K562 (cell line): Measurements from ENCODE around the gene SMC1A. TPM values are rescaled to one million over a fixed set of nuclear protein-coding genes. Genes with fewer than 3 reads are reported as not detected.

ENCODE experiments used
- EZH2 ChIP-seq: IDR thresholded peaks from 2 replicates; pipeline ENCODE4 v1.6.1; 2012; ENCODE audit warnings: low read depth, mild to moderate bottlenecking, inconsistent platforms, low read length, borderline replicate concordance
- HLTF ChIP-seq: fragments of 450-650 bp; IDR thresholded peaks from 2 replicates; pipeline ENCODE4 v1.6.1; 2016
- HSF4 ChIP-seq: fragments of 250-450 bp; sonication (Bioruptor Pico); IDR thresholded peaks from 2 replicates; pipeline ENCODE4 v2.1.2; 2022; ENCODE audit warnings: mild to moderate bottlenecking, moderate library complexity, borderline replicate concordance
- JUNB ChIP-seq: fragments of 450-650 bp; formaldehyde crosslinking; conservative IDR thresholded peaks from 2 replicates; pipeline ENCODE4 v1.4.0; 2020; ENCODE audit warnings: mild to moderate bottlenecking
- KLF6 ChIP-seq: fragments of 250-450 bp; sonication (Bioruptor Pico); IDR thresholded peaks from 2 replicates; pipeline ENCODE4 v1.4.0; 2020; ENCODE audit warnings: mild to moderate bottlenecking, moderate library complexity, borderline replicate concordance
- RB1 ChIP-seq: fragments of 450-650 bp; IDR thresholded peaks from 2 replicates; pipeline ENCODE4 v1.6.1; 2017; ENCODE audit warnings: low read depth, mild to moderate bottlenecking
- RCOR1 ChIP-seq, 2 experiments: IDR thresholded peaks; 2 replicates each; pipeline ENCODE4 v1.6.1; 2012; ENCODE audit warnings: low read depth in 2 of 2, low read length in 2 of 2, borderline replicate concordance in 1 of 2, improper control_type of control experiment in 1 of 2
- SMAD2 ChIP-seq: fragments of 150-350 bp; IDR thresholded peaks from 2 replicates; pipeline ENCODE4 v1.6.1; 2014; ENCODE audit warnings: low read depth, mild to moderate bottlenecking, low read length
- STAG1 ChIP-seq: sonication (generic); formaldehyde crosslinking; IDR thresholded peaks from 2 replicates; pipeline ENCODE4 v1.5.0; 2020; ENCODE audit warnings: missing genetic modification reagents, borderline replicate concordance
- TEAD4 ChIP-seq, 2 experiments: sonication (generic) in 1 of 2; formaldehyde crosslinking in 1 of 2; IDR thresholded peaks; 2 replicates each; pipeline versions ENCODE4 v1.6.1 to v1.8.0; 2012 to 2022; ENCODE audit warnings: borderline replicate concordance in 1 of 2, inconsistent platforms in 1 of 2, low read length in 1 of 2, mild to moderate bottlenecking in 1 of 2, missing genetic modification reagents in 1 of 2
- TRIM24 ChIP-seq, 2 experiments: fragments of 450-650 bp; IDR thresholded peaks; 2 replicates each; pipeline ENCODE4 v1.6.1; 2016
- ZFP1 ChIP-seq: fragments of 450-650 bp; formaldehyde crosslinking; IDR thresholded peaks from 2 replicates; pipeline ENCODE4 v1.4.0; 2020; ENCODE audit warnings: mild to moderate bottlenecking, mixed read lengths
- ZNF551 ChIP-seq: fragments of 250-450 bp; sonication (Bioruptor Pico); IDR thresholded peaks from 2 replicates; pipeline ENCODE4 v1.5.0; 2021; ENCODE audit warnings: mild to moderate bottlenecking, moderate library complexity
- polyA plus RNA-seq, 8 experiments: library from polyadenylated mRNA; depleted of rRNA in 4 of 8; stranded (reverse) in 5 of 8; unstranded in 3 of 8; fragments of >200 nt; fragmentation: Nextera tagmentation in 2 of 8; fragmentation: Illumina TruSeq in 1 of 8; extraction: Ambion mirVana in 2 of 8; extraction: Trizol in 1 of 8; gene quantifications; 2 replicates each; pipeline versions ENCODE4 v1.2.1 to v1.2.3, GENCODE V29; 2011 to 2014; ENCODE audit warnings: inconsistent platforms in 1 of 8, missing spikeins in 1 of 8
- total RNA-seq, 7 experiments: library from RNA; depleted of rRNA in 6 of 7; stranded (reverse); fragments of >200 nt in 6 of 7; fragmentation: Illumina TruSeq in 2 of 7; extraction: Trizol in 2 of 7; gene quantifications; 2 replicates each; pipeline versions ENCODE4 v1.2.1 to v1.2.3, GENCODE V29; 2011 to 2021; ENCODE audit warnings: low replicate concordance in 1 of 7
- TF ChIP-seq, protein P1 (sequence below), 2 experiments: IDR thresholded peaks; 2 replicates each; pipeline ENCODE4 v1.6.1; 2012; ENCODE audit warnings: improper control_type of control experiment in 2 of 2, low read depth in 2 of 2, low read length in 2 of 2, borderline replicate concordance in 1 of 2
- TF ChIP-seq, protein P2 (sequence below): fragments of 250-450 bp; sonication (Bioruptor Pico); IDR thresholded peaks from 2 replicates; pipeline ENCODE4 v1.4.0; 2020; ENCODE audit warnings: mild to moderate bottlenecking, moderate library complexity, borderline replicate concordance
- TF ChIP-seq, protein P3 (sequence below): fragments of 250-450 bp; sonication (Bioruptor Pico); IDR thresholded peaks from 2 replicates; pipeline ENCODE4 v1.8.0; 2021; ENCODE audit warnings: mild to moderate bottlenecking, moderate library complexity
- TF ChIP-seq, protein P4 (sequence below): IDR thresholded peaks from 3 replicates; pipeline ENCODE4 v1.6.1; 2011; ENCODE audit warnings: borderline replicate concordance, mild to moderate bottlenecking, moderate library complexity; ENCODE audit not compliant: insufficient read length; ENCODE audit errors: extremely low read depth

SMC1A gene
- total and polyA plus RNA-seq, 9 of the 15 experiments (the other 6 are each of a cell fraction or from before 2014, with no cell fraction given), result 28.5 to 126 (median 71.2) TPM

DNA sequence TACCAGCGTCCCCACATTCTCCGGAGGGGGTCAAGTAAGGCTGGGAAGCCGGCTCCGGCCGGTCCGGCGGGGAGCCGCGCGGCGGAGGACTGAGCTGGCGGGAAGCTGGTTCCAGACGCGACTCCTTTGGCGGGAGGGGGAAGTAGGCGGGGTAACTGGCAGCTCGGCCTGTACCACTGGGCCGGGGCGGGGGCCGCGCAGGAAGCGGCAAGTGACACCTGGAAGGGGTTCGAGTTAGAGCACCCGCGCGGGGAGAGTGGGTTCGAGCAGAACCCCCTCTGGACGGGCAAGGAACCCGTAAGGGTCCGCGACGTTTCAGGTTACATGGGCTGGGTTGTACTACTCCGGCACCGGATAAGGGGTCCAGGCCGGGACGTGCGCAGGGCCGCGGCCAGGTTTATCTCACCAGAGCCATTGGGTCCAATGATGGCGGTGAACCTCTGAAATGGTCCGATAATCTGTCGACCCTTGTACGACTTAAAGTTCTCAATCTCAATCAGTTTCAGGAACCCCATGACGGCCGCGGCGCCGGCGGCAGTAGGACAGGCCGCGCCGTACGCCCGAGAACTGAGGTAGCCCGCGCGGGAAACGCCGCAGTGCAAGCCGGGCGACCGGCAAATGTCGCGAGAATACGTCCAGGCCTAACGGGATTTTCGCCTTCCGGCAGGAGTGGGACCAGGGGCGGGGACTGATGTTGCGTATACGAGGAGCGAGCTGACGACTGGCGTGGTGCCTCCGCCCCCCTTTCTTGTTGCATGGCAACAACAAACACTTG lies at the start of gene SMC1A (continued):
- TF ChIP-seq TRIM24 (IDR thresholded peaks at IDR 0.05), result peak in 1 of 2 experiments; percentile 37; a peak in 2 of 4 replicates
- TF ChIP-seq JUNB (CRISPR knock-in tag), result no peak
- 0 out of 2 replicates have a peak, but pooled peaks have one; percentile 20 for TF ChIP-seq STAG1
- TF ChIP-seq ZFP1, result no peak
- TF ChIP-seq EZH2, result no peak
- TF ChIP-seq TEAD4 (IDR thresholded peaks at IDR 0.05; ENCODE audit: low read length), result peak; percentile 25; the same call in 1 of the 2 replicates
- TF ChIP-seq TEAD4 (CRISPR knock-in tag; IDR thresholded peaks at IDR 0.05; ENCODE audit: borderline replicate concordance), result no peak
- TF ChIP-seq, protein P1, sequence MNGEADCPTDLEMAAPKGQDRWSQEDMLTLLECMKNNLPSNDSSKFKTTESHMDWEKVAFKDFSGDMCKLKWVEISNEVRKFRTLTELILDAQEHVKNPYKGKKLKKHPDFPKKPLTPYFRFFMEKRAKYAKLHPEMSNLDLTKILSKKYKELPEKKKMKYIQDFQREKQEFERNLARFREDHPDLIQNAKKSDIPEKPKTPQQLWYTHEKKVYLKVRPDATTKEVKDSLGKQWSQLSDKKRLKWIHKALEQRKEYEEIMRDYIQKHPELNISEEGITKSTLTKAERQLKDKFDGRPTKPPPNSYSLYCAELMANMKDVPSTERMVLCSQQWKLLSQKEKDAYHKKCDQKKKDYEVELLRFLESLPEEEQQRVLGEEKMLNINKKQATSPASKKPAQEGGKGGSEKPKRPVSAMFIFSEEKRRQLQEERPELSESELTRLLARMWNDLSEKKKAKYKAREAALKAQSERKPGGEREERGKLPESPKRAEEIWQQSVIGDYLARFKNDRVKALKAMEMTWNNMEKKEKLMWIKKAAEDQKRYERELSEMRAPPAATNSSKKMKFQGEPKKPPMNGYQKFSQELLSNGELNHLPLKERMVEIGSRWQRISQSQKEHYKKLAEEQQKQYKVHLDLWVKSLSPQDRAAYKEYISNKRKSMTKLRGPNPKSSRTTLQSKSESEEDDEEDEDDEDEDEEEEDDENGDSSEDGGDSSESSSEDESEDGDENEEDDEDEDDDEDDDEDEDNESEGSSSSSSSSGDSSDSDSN (IDR thresholded peaks at IDR 0.05; ENCODE audit: borderline replicate concordance in 1 of 2, low read depth in 2 of 2, low read length in 2 of 2), result peak in 1 of 2 experiments; percentile 69; a peak in 1 of 4 replicates
- TF ChIP-seq, protein P2, sequence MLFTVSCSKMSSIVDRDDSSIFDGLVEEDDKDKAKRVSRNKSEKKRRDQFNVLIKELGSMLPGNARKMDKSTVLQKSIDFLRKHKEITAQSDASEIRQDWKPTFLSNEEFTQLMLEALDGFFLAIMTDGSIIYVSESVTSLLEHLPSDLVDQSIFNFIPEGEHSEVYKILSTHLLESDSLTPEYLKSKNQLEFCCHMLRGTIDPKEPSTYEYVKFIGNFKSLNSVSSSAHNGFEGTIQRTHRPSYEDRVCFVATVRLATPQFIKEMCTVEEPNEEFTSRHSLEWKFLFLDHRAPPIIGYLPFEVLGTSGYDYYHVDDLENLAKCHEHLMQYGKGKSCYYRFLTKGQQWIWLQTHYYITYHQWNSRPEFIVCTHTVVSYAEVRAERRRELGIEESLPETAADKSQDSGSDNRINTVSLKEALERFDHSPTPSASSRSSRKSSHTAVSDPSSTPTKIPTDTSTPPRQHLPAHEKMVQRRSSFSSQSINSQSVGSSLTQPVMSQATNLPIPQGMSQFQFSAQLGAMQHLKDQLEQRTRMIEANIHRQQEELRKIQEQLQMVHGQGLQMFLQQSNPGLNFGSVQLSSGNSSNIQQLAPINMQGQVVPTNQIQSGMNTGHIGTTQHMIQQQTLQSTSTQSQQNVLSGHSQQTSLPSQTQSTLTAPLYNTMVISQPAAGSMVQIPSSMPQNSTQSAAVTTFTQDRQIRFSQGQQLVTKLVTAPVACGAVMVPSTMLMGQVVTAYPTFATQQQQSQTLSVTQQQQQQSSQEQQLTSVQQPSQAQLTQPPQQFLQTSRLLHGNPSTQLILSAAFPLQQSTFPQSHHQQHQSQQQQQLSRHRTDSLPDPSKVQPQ, result no peak
- no peak for TF ChIP-seq HSF4 (CRISPR knock-in tag)
- TF ChIP-seq, protein P3, sequence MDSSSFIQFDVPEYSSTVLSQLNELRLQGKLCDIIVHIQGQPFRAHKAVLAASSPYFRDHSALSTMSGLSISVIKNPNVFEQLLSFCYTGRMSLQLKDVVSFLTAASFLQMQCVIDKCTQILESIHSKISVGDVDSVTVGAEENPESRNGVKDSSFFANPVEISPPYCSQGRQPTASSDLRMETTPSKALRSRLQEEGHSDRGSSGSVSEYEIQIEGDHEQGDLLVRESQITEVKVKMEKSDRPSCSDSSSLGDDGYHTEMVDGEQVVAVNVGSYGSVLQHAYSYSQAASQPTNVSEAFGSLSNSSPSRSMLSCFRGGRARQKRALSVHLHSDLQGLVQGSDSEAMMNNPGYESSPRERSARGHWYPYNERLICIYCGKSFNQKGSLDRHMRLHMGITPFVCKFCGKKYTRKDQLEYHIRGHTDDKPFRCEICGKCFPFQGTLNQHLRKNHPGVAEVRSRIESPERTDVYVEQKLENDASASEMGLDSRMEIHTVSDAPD, result no peak
- TF ChIP-seq KLF6 (CRISPR knock-in tag), result no peak
- TF ChIP-seq, protein P4, sequence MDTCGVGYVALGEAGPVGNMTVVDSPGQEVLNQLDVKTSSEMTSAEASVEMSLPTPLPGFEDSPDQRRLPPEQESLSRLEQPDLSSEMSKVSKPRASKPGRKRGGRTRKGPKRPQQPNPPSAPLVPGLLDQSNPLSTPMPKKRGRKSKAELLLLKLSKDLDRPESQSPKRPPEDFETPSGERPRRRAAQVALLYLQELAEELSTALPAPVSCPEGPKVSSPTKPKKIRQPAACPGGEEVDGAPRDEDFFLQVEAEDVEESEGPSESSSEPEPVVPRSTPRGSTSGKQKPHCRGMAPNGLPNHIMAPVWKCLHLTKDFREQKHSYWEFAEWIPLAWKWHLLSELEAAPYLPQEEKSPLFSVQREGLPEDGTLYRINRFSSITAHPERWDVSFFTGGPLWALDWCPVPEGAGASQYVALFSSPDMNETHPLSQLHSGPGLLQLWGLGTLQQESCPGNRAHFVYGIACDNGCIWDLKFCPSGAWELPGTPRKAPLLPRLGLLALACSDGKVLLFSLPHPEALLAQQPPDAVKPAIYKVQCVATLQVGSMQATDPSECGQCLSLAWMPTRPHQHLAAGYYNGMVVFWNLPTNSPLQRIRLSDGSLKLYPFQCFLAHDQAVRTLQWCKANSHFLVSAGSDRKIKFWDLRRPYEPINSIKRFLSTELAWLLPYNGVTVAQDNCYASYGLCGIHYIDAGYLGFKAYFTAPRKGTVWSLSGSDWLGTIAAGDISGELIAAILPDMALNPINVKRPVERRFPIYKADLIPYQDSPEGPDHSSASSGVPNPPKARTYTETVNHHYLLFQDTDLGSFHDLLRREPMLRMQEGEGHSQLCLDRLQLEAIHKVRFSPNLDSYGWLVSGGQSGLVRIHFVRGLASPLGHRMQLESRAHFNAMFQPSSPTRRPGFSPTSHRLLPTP, result no peak
- TF ChIP-seq ZNF551 (CRISPR knock-in tag), result no peak
- TF ChIP-seq RCOR1 (IDR thresholded peaks at IDR 0.05; ENCODE audit: borderline replicate concordance in 1 of 2, low read depth in 2 of 2, low read length in 2 of 2), result 0 out of 4 replicates have a peak, but pooled peaks of 1 of the 2 experiments have one; percentile 8
- TF ChIP-seq HLTF, result peak; percentile 25; the same call in 1 of the 2 replicates
- peak; percentile 95 for TF ChIP-seq RB1
- TF ChIP-seq SMAD2, result no peak
